Vagina (tissue), 2 donors: Measurements from ENCODE around the gene CACNA1C. TPM values are rescaled to one million over a fixed set of nuclear protein-coding genes. Genes with fewer than 3 reads are reported as not detected.

Experiments used
- DNase-seq, 2 donors: peaks; one replicate each; pipeline ENCODE4 v3.0.0-alpha.2; 2017; ENCODE audit errors: extremely low spot score in 2 of 2
- H3K27ac ChIP-seq: fragments of 200-600 bp; sonication (generic); one replicate; pipeline ENCODE4 v1.5.1; 2019
- H3K27me3 ChIP-seq: fragments of 200-600 bp; sonication (generic); one replicate; pipeline ENCODE4 v1.5.1; 2019
- H3K36me3 ChIP-seq, 2 donors: fragments of 200-600 bp; sonication (generic); one replicate each; pipeline ENCODE4 v1.5.1; 2017 to 2019
- H3K4me1 ChIP-seq: fragments of 200-600 bp; sonication (generic); one replicate; pipeline ENCODE4 v1.5.1; 2019
- H3K4me3 ChIP-seq, 2 donors: fragments of 200-600 bp; sonication (generic); 1 replicate in 1 of 2; 2 replicates in 1 of 2; pipeline ENCODE4 v1.5.1; 2016 to 2019
- H3K9me3 ChIP-seq: fragments of 200-600 bp; sonication (generic); one replicate; pipeline ENCODE4 v1.5.1; 2019
- POLR2A ChIP-seq, 2 donors: fragments of 450-650 bp; IDR thresholded peaks; one replicate each; pipeline ENCODE4 v1.6.1; 2017; ENCODE audit warnings: antibody characterized with exemption in 2 of 2, mild to moderate bottlenecking in 2 of 2, moderate library complexity in 2 of 2
- POLR2AphosphoS5 ChIP-seq, 2 donors: sonication (generic); formaldehyde crosslinking; IDR thresholded peaks; one replicate each; pipeline ENCODE4 v1.9.0; 2017; ENCODE audit warnings: antibody characterized with exemption in 2 of 2, mild to moderate bottlenecking in 2 of 2, low read depth in 1 of 2; ENCODE audit not compliant: insufficient read depth in 1 of 2
- intact Hi-C: fragments of 100-400 bp; cut with DNase I; formaldehyde crosslinking; loops from one replicate; pipeline ENCODE4 v1.15.1; 2023
- total RNA-seq: library from RNA; depleted of rRNA; stranded (reverse); fragments of >200 nt; gene quantifications from one replicate; pipeline ENCODE4 v1.2.3, GENCODE V29; 2016
- TF ChIP-seq, protein P1 (sequence below), 3 experiments: fragments of 450-650 bp in 2 of 3; fragments of 200-600 bp in 1 of 3; sonication (generic) in 1 of 3; IDR thresholded peaks; one replicate each; pipeline ENCODE4 v1.5.1; 2017 to 2019; ENCODE audit warnings: antibody characterized with exemption in 3 of 3, mild to moderate bottlenecking in 2 of 3, moderate library complexity in 2 of 3

The CACNA1C gene
- total RNA-seq, 1 donor from 2014 or later: 9.8 TPM

GRCh38 chr12:2390133-2390532 lies 337.3 kb downstream of the CACNA1C start:
- no peak for DNase-seq
- Histone ChIP-seq H3K27ac (no peak overlapping the region), H3K4me1 (peaks cover 8% of the 10 kb centered on the region), H3K9me3 (no peaks in the 10 kb centered on the region), H3K4me3 (no peak overlapping the region), H3K27me3 (no peaks in the 10 kb centered on the region), H3K36me3 (no peaks in the 10 kb centered on the region)
- intact Hi-C loops: loop anchor here (5.0 kb wide), 1 partner anchor 683 kb away; no protein-coding TSS in a partner anchor
- TF ChIP-seq POLR2AphosphoS5 (IDR thresholded peaks at IDR 0.05; ENCODE audit: insufficient read depth in 1 of 2, low read depth in 1 of 2) (no peak), POLR2A (IDR thresholded peaks at IDR 0.05) (no peak)
- TF ChIP-seq, protein P1, sequence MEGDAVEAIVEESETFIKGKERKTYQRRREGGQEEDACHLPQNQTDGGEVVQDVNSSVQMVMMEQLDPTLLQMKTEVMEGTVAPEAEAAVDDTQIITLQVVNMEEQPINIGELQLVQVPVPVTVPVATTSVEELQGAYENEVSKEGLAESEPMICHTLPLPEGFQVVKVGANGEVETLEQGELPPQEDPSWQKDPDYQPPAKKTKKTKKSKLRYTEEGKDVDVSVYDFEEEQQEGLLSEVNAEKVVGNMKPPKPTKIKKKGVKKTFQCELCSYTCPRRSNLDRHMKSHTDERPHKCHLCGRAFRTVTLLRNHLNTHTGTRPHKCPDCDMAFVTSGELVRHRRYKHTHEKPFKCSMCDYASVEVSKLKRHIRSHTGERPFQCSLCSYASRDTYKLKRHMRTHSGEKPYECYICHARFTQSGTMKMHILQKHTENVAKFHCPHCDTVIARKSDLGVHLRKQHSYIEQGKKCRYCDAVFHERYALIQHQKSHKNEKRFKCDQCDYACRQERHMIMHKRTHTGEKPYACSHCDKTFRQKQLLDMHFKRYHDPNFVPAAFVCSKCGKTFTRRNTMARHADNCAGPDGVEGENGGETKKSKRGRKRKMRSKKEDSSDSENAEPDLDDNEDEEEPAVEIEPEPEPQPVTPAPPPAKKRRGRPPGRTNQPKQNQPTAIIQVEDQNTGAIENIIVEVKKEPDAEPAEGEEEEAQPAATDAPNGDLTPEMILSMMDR (IDR thresholded peaks at IDR 0.05): no peak

- no peak overlapping the region for H3K4me3 ChIP-seq
- H3K27ac ChIP-seq: no peak overlapping the region
- H3K27me3 ChIP-seq: no peaks in the 10 kb centered on the region
- no peak for DNase-seq
- no peaks in the 10 kb centered on the region for H3K9me3 ChIP-seq
- no peaks in the 10 kb centered on the region for H3K36me3 ChIP-seq
- TF ChIP-seq, protein P1 (IDR thresholded peaks at IDR 0.05): no peak
- TF ChIP-seq POLR2A (IDR thresholded peaks at IDR 0.05) (no peak), POLR2AphosphoS5 (IDR thresholded peaks at IDR 0.05; ENCODE audit: insufficient read depth in 1 of 2, low read depth in 1 of 2) (no peak)
- H3K4me1 ChIP-seq: peaks cover 7% of the 10 kb centered on the region
- intact Hi-C loops: loop anchor here (5.0 kb wide), 1 partner anchor 684 kb away; no protein-coding TSS in a partner anchor
Observed at GRCh38 chr12:2390850-2391390, 338.1 kb downstream of the CACNA1C start.

- Histone ChIP-seq H3K27me3 (no peaks in the 10 kb centered on the region), H3K4me1 (peaks cover 16% of the 10 kb centered on the region), H3K9me3 (no peaks in the 10 kb centered on the region), H3K4me3 (no peak overlapping the region), H3K36me3 (no peaks in the 10 kb centered on the region), H3K27ac (no peak overlapping the region)
- intact Hi-C loops: loop anchor here (5.0 kb wide), 1 partner anchor 685 kb away; no protein-coding TSS in a partner anchor
- no peak for TF ChIP-seq POLR2AphosphoS5 (IDR thresholded peaks at IDR 0.05; ENCODE audit: insufficient read depth in 1 of 2, low read depth in 1 of 2)
- TF ChIP-seq POLR2A (IDR thresholded peaks at IDR 0.05): no peak
- no peak for DNase-seq
Observed at GRCh38 chr12:2391740-2392331, 339.0 kb downstream of the CACNA1C start.

DNA sequence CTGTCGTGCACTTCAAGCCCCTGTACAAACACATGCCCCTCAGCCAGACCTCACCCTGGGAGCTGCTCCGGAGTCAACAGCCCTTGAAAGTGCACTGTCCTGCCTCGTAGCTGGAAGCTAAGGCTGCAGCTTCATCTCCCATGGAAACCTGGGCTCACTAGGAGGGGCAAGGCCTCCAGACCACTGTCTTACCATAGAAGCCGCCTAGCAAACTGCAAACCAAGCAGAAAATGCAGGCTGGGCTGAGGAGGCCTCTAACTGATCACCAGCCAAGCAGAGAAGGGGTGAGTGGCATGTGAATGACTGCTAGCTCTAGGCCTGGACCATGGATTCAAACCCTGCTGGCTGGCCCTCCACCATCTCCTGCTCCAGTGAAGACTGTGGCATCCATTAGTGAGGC lies 340.2 kb downstream of the CACNA1C start:
- H3K27me3 ChIP-seq: no peaks in the 10 kb centered on the region
- H3K9me3 ChIP-seq: no peaks in the 10 kb centered on the region
- no peak overlapping the region for H3K27ac ChIP-seq
- H3K36me3 ChIP-seq: no peaks in the 10 kb centered on the region
- no peak for TF ChIP-seq POLR2AphosphoS5 (IDR thresholded peaks at IDR 0.05; ENCODE audit: insufficient read depth in 1 of 2, low read depth in 1 of 2)
- TF ChIP-seq, protein P1 (IDR thresholded peaks at IDR 0.05): no peak
- no peak for TF ChIP-seq POLR2A (IDR thresholded peaks at IDR 0.05)
- H3K4me1 ChIP-seq: peaks cover 28% of the 10 kb centered on the region
- no peak for DNase-seq
- H3K4me3 ChIP-seq: no peak overlapping the region
- intact Hi-C loops: loop anchor here (5.0 kb wide), 1 partner anchor 686 kb away; no protein-coding TSS in a partner anchor

DNA sequence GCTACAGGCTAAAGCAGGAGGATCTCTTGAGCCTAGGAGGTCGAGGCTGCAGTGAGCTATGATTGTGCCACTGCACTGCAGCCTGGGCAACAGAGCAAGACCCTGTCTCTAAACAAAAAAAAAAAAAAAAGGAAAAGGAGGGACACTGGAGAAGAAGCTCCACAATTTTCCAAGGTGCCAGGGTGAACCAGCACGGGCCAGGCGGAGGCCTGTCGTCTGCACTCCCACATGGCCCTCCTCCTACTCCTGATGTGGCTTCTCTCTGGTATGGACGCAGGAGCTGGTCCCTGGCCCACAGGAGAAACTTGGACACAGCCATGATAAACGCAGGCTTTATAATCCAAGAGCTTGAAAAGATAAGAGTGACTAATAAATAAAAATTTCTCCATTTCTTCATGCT lies 341.2 kb downstream of the CACNA1C start:
- H3K27ac ChIP-seq: no peak overlapping the region
- H3K36me3 ChIP-seq: no peaks in the 10 kb centered on the region
- no peaks in the 10 kb centered on the region for H3K27me3 ChIP-seq
- TF ChIP-seq POLR2AphosphoS5 (IDR thresholded peaks at IDR 0.05; ENCODE audit: insufficient read depth in 1 of 2, low read depth in 1 of 2) (no peak), POLR2A (IDR thresholded peaks at IDR 0.05) (no peak)
- H3K4me3 ChIP-seq: no peak overlapping the region
- intact Hi-C loops: loop anchor here (5.0 kb wide), 1 partner anchor 687 kb away; no protein-coding TSS in a partner anchor
- no peaks in the 10 kb centered on the region for H3K9me3 ChIP-seq
- H3K4me1 ChIP-seq: peaks cover 30% of the 10 kb centered on the region
- no peak for DNase-seq
